ENCODE results near the gene PFKFB2.

Gene PFKFB2

GRCh38 chr1:207052911-207053769, at the start of gene PFKFB2:
Gene PFKFB2, plus strand, starts transcription at chr1:207053275. Its CDS starts 1,443 bp downstream, at chr1:207054718.
- H3K27me3 Mint-ChIP-seq (ENCODE audit: low read depth, poor library complexity), result peaks cover 30% of the 10 kb centered on the region
- TF ChIP-seq, protein P1, sequence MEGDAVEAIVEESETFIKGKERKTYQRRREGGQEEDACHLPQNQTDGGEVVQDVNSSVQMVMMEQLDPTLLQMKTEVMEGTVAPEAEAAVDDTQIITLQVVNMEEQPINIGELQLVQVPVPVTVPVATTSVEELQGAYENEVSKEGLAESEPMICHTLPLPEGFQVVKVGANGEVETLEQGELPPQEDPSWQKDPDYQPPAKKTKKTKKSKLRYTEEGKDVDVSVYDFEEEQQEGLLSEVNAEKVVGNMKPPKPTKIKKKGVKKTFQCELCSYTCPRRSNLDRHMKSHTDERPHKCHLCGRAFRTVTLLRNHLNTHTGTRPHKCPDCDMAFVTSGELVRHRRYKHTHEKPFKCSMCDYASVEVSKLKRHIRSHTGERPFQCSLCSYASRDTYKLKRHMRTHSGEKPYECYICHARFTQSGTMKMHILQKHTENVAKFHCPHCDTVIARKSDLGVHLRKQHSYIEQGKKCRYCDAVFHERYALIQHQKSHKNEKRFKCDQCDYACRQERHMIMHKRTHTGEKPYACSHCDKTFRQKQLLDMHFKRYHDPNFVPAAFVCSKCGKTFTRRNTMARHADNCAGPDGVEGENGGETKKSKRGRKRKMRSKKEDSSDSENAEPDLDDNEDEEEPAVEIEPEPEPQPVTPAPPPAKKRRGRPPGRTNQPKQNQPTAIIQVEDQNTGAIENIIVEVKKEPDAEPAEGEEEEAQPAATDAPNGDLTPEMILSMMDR (IDR thresholded peaks at IDR 0.05), result no peak
- peaks cover 10% of the 10 kb centered on the region for H3K9me3 Mint-ChIP-seq
- H3K27ac Mint-ChIP-seq, result peak within 1 kb of the TSS; percentile 97
- peak within 1 kb of the TSS; percentile 100 for H3K4me3 Mint-ChIP-seq
- H3K36me3 Mint-ChIP-seq (ENCODE audit: low read depth), result no peaks in the 10 kb centered on the region
- H3K4me1 Mint-ChIP-seq, result peaks cover 39% of the 10 kb centered on the region
- DNase-seq, result peak; percentile 99

- Mint-ChIP-seq H3K27ac (no peak overlapping the region), H3K4me1 (peaks cover 5% of the 10 kb centered on the region), H3K27me3 (ENCODE audit: low read depth, poor library complexity) (peaks cover 29% of the 10 kb centered on the region), H3K9me3 (no peaks in the 10 kb centered on the region), H3K36me3 (ENCODE audit: low read depth) (no peaks in the 10 kb centered on the region), H3K4me3 (no peak overlapping the region)
- DNase-seq, result peak; percentile 64
- TF ChIP-seq, protein P1 (IDR thresholded peaks at IDR 0.05), result peak; percentile 74
Measured at GRCh38 chr1:207004931-207005830, 47.9 kb upstream of the PFKFB2 start.

DNA sequence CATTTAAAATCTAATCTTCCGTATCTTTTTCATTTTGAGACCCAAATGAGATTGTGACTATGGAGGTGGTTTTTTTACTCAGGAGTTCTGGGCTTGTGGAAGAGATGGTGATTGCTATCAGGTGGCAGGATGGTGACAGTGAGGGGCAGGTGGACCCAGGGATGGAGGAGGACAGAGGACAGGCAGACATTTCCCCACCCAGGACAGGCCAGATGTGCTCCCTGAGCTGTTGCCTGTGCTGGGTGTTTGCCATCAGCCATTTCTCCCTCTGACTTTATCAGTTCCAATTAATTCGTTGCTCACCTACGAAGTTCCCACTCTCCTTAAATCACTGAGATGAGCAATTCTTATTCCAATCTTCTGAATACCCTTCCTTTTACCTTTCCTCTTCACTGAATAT, 47.0 kb upstream of the PFKFB2 start:
- H3K27ac Mint-ChIP-seq, result no peak overlapping the region
- peaks cover 5% of the 10 kb centered on the region for H3K4me1 Mint-ChIP-seq

GRCh38 chr1:207006914-207007313, 46.2 kb upstream of the PFKFB2 start:
- Mint-ChIP-seq H3K36me3 (ENCODE audit: low read depth) (no peaks in the 10 kb centered on the region), H3K4me1 (peaks cover 5% of the 10 kb centered on the region), H3K27ac (peak overlapping the region; percentile 39), H3K4me3 (no peak overlapping the region), H3K9me3 (no peaks in the 10 kb centered on the region), H3K27me3 (ENCODE audit: low read depth, poor library complexity) (peaks cover 27% of the 10 kb centered on the region)
- DNase-seq, result no peak
- TF ChIP-seq, protein P1 (IDR thresholded peaks at IDR 0.05), result no peak

More for the DNA sequence above, 47.0 kb upstream of the PFKFB2 start:
- TF ChIP-seq, protein P1 (IDR thresholded peaks at IDR 0.05), result no peak
- no peaks in the 10 kb centered on the region for H3K9me3 Mint-ChIP-seq
- H3K36me3 Mint-ChIP-seq (ENCODE audit: low read depth), result no peaks in the 10 kb centered on the region
- DNase-seq, result no peak
- H3K4me3 Mint-ChIP-seq, result no peak overlapping the region
- H3K27me3 Mint-ChIP-seq (ENCODE audit: low read depth, poor library complexity), result peaks cover 29% of the 10 kb centered on the region

- H3K27ac Mint-ChIP-seq, result no peak overlapping the region
- no peak for DNase-seq
Measured at GRCh38 chr1:207007352-207008033, 45.6 kb upstream of the PFKFB2 start.

More at GRCh38 chr1:207007352-207008033, 45.6 kb upstream of the PFKFB2 start:
- Mint-ChIP-seq H3K36me3 (ENCODE audit: low read depth) (no peaks in the 10 kb centered on the region), H3K9me3 (no peaks in the 10 kb centered on the region), H3K4me3 (no peak overlapping the region), H3K4me1 (peaks cover 5% of the 10 kb centered on the region), H3K27me3 (ENCODE audit: low read depth, poor library complexity) (peaks cover 32% of the 10 kb centered on the region)
- TF ChIP-seq, protein P1 (IDR thresholded peaks at IDR 0.05), result no peak
